H1 (cell line): Measurements from ENCODE around the gene CLMP. TPM values are rescaled to one million over a fixed set of nuclear protein-coding genes. Genes with fewer than 3 reads are reported as not detected.
"Not testable (repeated sequence)": the region's sequence is repeated elsewhere in the genome, so short reads cannot be mapped to it uniquely, and the experiment has no call there.

Experiments
- CTCF ChIA-PET: fragments of 300-600 bp; sonication (Branson Sonifier 250); formaldehyde crosslinking; loops from one replicate; lab custom pipeline; 2021; ENCODE audit not compliant: partially characterized antibody; lab: Charles Lee
- POLR2A ChIA-PET: fragments of 300-600 bp; sonication (Branson Sonifier 250); formaldehyde crosslinking; loops from one replicate; lab custom pipeline; 2021; ENCODE audit warnings: inconsistent platforms; ENCODE audit not compliant: partially characterized antibody; lab: Charles Lee
- DNase-seq, 2 experiments: peaks; one replicate each; pipeline versions ENCODE4 v3.0.0 to v3.0.0-alpha.2; 2010 to 2022; ENCODE audit warnings: low spot score in 2 of 2, low read depth in 1 of 2, mixed read lengths in 1 of 2
- FAIRE-seq: peaks from 2 replicates; lab custom pipeline; 2011; peaks lifted over from hg19 to GRCh38; lab: Jason Lieb, UNC
- H2AFZ ChIP-seq: 2 replicates; pipeline ENCODE4 v1.8.1; 2012; ENCODE audit warnings: low read length, inconsistent platforms
- H2AK5ac ChIP-seq: 2 replicates; pipeline ENCODE4 v1.6.1; 2013; ENCODE audit warnings: low read depth, low read length
- H2BK120ac ChIP-seq: replicated peaks from 2 replicates; pipeline ENCODE3; 2013; ENCODE audit warnings: low read depth, low read length, inconsistent platforms
- H2BK12ac ChIP-seq: 2 replicates; pipeline ENCODE4 v1.6.1; 2013; ENCODE audit warnings: low read depth, low read length
- H2BK15ac ChIP-seq: 2 replicates; pipeline ENCODE4 v1.6.1; 2013; ENCODE audit warnings: low read length
- H2BK20ac ChIP-seq: 2 replicates; pipeline ENCODE4 v1.6.1; 2013; ENCODE audit warnings: low read length
- H2BK5ac ChIP-seq: 2 replicates; pipeline ENCODE4 v1.6.1; 2013; ENCODE audit warnings: low read depth, low read length
- H3K14ac ChIP-seq: 2 replicates; pipeline ENCODE4 v1.6.1; 2013; ENCODE audit warnings: inconsistent platforms; ENCODE audit not compliant: insufficient read length
- H3K18ac ChIP-seq: 2 replicates; pipeline ENCODE4 v1.6.1; 2013; ENCODE audit warnings: low read length; ENCODE audit errors: extremely low read depth
- H3K23ac ChIP-seq: 2 replicates; pipeline ENCODE4 v1.6.1; 2013; ENCODE audit warnings: inconsistent platforms; ENCODE audit not compliant: insufficient read length
- H3K23me2 ChIP-seq: 2 replicates; pipeline ENCODE4 v1.6.1; 2013; ENCODE audit warnings: low read depth, low read length
- H3K27ac ChIP-seq: 2 replicates; pipeline ENCODE4 v1.6.1; 2011; ENCODE audit warnings: low read depth, low read length, inconsistent platforms
- H3K27me3 ChIP-seq, 4 experiments: replicated peaks in 1 of 4; 1 replicate in 1 of 4; 2 replicates in 3 of 4; pipeline versions ENCODE4 v1.6.1 to v1.8.1; 2011 to 2013; ENCODE audit warnings: low read length in 3 of 4, mild to moderate bottlenecking in 3 of 4, inconsistent platforms in 2 of 4, mixed read lengths in 2 of 4, moderate library complexity in 1 of 4; ENCODE audit not compliant: control insufficient read depth in 3 of 4, insufficient read depth in 3 of 4; ENCODE audit errors: extremely low read depth in 1 of 4
- H3K36me3 ChIP-seq, 4 experiments: 2 replicates each; pipeline versions ENCODE4 v1.6.1 to v1.8.1; 2011 to 2013; ENCODE audit warnings: mild to moderate bottlenecking in 4 of 4, low read length in 3 of 4, moderate library complexity in 2 of 4, control low read depth in 1 of 4, inconsistent platforms in 1 of 4; ENCODE audit not compliant: insufficient read depth in 4 of 4, control insufficient read depth in 2 of 4
- H3K4ac ChIP-seq: replicated peaks from 2 replicates; pipeline ENCODE3; 2013; ENCODE audit warnings: low read length, low read depth, mixed read lengths, inconsistent platforms; ENCODE audit not compliant: insufficient read length
- H3K4me1 ChIP-seq, 4 experiments: replicated peaks in 1 of 4; 1 replicate in 1 of 4; 2 replicates in 3 of 4; pipeline versions ENCODE4 v1.6.1 to v1.8.1; 2011 to 2013; ENCODE audit warnings: low read length in 3 of 4, inconsistent platforms in 2 of 4, mixed read lengths in 1 of 4; ENCODE audit not compliant: insufficient read depth in 4 of 4, control insufficient read depth in 3 of 4
- H3K4me2 ChIP-seq, 2 experiments: 2 replicates each; pipeline versions ENCODE4 v1.6.1 to v1.8.1; 2011 to 2013; ENCODE audit warnings: low read depth in 2 of 2, low read length in 2 of 2, control low read depth in 1 of 2, inconsistent platforms in 1 of 2, mild to moderate bottlenecking in 1 of 2; ENCODE audit not compliant: insufficient read depth in 1 of 2
- H3K4me3 ChIP-seq, 4 experiments: fragments of 200-600, 300-600 bp in 1 of 4; sonication (generic), shearing (Covaris generic), sonication (Bioruptor Twin) in 1 of 4; 2 replicates each; pipeline versions ENCODE4 v1.5.1 to v1.8.1; 2011 to 2016; ENCODE audit warnings: low read length in 4 of 4, low read depth in 3 of 4, control low read depth in 2 of 4, inconsistent platforms in 2 of 4, mild to moderate bottlenecking in 2 of 4, mixed read lengths in 1 of 4, moderate library complexity in 1 of 4; ENCODE audit not compliant: insufficient read depth in 2 of 4; ENCODE audit errors: extremely low read depth in 1 of 4
- H3K56ac ChIP-seq: replicated peaks from 2 replicates; pipeline ENCODE3; 2013; ENCODE audit warnings: low read depth, mild to moderate bottlenecking, mixed read lengths, low read length, inconsistent platforms; ENCODE audit not compliant: insufficient read length
- H3K79me1 ChIP-seq: 2 replicates; pipeline ENCODE4 v1.6.1; 2013; ENCODE audit warnings: low read depth, low read length, control low read depth
- H3K79me2 ChIP-seq, 2 experiments: 2 replicates each; pipeline versions ENCODE4 v1.6.1 to v1.8.1; 2012 to 2013; ENCODE audit warnings: low read length in 2 of 2, mild to moderate bottlenecking in 2 of 2, inconsistent platforms in 1 of 2; ENCODE audit not compliant: insufficient read depth in 2 of 2, control insufficient read depth in 1 of 2
- H3K9ac ChIP-seq, 4 experiments: replicated peaks in 1 of 4; 1 replicate in 1 of 4; 2 replicates in 3 of 4; pipeline versions ENCODE4 v1.6.1 to v1.8.1; 2011 to 2013; ENCODE audit warnings: low read depth in 3 of 4, low read length in 3 of 4, control low read depth in 2 of 4, mild to moderate bottlenecking in 2 of 4, moderate library complexity in 2 of 4, inconsistent platforms in 1 of 4; ENCODE audit errors: extremely low read depth in 1 of 4
- H3K9me3 ChIP-seq, 2 experiments: 2 replicates each; pipeline versions ENCODE4 v1.6.1 to v1.8.1; 2012 to 2013; ENCODE audit warnings: mild to moderate bottlenecking in 2 of 2, moderate library complexity in 2 of 2, control low read depth in 1 of 2, inconsistent platforms in 1 of 2, low read depth in 1 of 2, low read length in 1 of 2, mixed read lengths in 1 of 2; ENCODE audit not compliant: insufficient read depth in 2 of 2
- H4K20me1 ChIP-seq, 2 experiments: replicated peaks in 1 of 2; 2 replicates each; pipeline versions ENCODE3 to v1.8.1; 2011 to 2013; ENCODE audit warnings: inconsistent platforms in 2 of 2, low read length in 2 of 2, mild to moderate bottlenecking in 1 of 2; ENCODE audit not compliant: insufficient read depth in 2 of 2, control insufficient read depth in 1 of 2
- H4K5ac ChIP-seq: 2 replicates; pipeline ENCODE4 v1.6.1; 2013; ENCODE audit warnings: low read length, low read depth, mixed read lengths, inconsistent platforms; ENCODE audit not compliant: insufficient read length
- H4K8ac ChIP-seq: 2 replicates; pipeline ENCODE4 v1.8.0; 2013; ENCODE audit warnings: mild to moderate bottlenecking, moderate library complexity, low read length, inconsistent platforms; ENCODE audit not compliant: insufficient read depth; ENCODE audit errors: extremely low read depth
- H4K91ac ChIP-seq: replicated peaks from 2 replicates; pipeline ENCODE3; 2013; ENCODE audit warnings: low read length, mixed read lengths, inconsistent platforms; ENCODE audit not compliant: insufficient read length
- WGBS, 2 experiments: shearing (Covaris generic) in 1 of 2; methylation state at CpG; one replicate each; pipeline versions ENCODE4 v1.1.6 to v1.1.7; 2013 to 2015; ENCODE audit warnings: low lambda C conversion rate in 2 of 2, mixed read lengths in 2 of 2, inconsistent platforms in 1 of 2, low coverage in 1 of 2, missing lambda C conversion rate in 1 of 2; ENCODE audit not compliant: insufficient replicate concordance in 2 of 2, insufficient coverage in 1 of 2, insufficient read length in 1 of 2; ENCODE audit errors: extremely low coverage in 1 of 2, missing lambda C conversion rate in 1 of 2; 5-methylcytosine and 5-hydroxymethylcytosine counted together
- polyA plus RNA-seq, 7 experiments: library from polyadenylated mRNA; depleted of rRNA in 3 of 7; stranded (reverse) in 5 of 7; unstranded in 2 of 7; fragments of >200 nt in 5 of 7; fragments of 200-250 nt in 2 of 7; gene quantifications; 1 replicate in 5 of 7; 2 replicates in 1 of 7; 4 replicates in 1 of 7; pipeline versions ENCODE4 v1.2.1 to v1.2.3, GENCODE V29; 2011 to 2013; ENCODE audit warnings: missing spikeins in 2 of 7, mixed read lengths in 2 of 7
- total RNA-seq: library from RNA; stranded (reverse); fragmentation: NEBNext Ultra II Directional; extraction: Animal tissue kit (Norgen Biotek cat#: 25700); gene quantifications from 2 replicates; pipeline ENCODE4 v1.2.1, GENCODE V29; 2021

The CLMP gene
- total and polyA plus RNA-seq, 2 of the 8 experiments (the other 6 are each of a cell fraction or from before 2014, with no cell fraction given) = 9.9 to 24.1 TPM

DNA sequence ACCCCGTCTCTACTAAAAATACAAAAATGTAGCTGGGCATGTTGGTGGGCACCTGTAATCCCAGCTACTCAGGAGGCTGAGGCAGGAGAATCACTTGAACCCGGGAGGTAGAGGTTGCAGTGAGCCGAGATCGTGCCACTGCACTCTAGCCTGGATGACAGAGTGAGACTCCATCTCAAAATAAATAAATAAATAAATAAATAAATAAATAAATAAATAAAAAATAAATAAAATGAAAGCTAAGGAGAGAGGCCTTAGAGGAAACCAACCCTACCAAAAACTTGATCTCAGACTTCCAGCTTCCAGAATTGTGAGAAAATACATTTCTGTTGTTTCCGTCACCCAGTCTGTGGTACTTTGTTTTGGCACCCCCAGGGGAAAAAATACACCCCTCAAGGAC is 42.7 kb downstream of the CLMP start:
- H3K27ac ChIP-seq = not testable (repeated sequence)

More for the DNA sequence above, 42.7 kb downstream of the CLMP start:
- not testable (repeated sequence) for H4K20me1 ChIP-seq, H3K18ac ChIP-seq, H2BK5ac ChIP-seq, DNase-seq, H3K36me3 ChIP-seq, H4K8ac ChIP-seq, FAIRE-seq, H3K14ac ChIP-seq, H2BK20ac ChIP-seq, H3K23me2 ChIP-seq, H2AK5ac ChIP-seq, H3K4ac ChIP-seq, H2BK120ac ChIP-seq, H3K79me1 ChIP-seq, H2BK12ac ChIP-seq, H3K4me2 ChIP-seq, H3K23ac ChIP-seq, H3K9me3 ChIP-seq, H3K4me1 ChIP-seq, H3K79me2 ChIP-seq, H3K4me3 ChIP-seq, H2AFZ ChIP-seq, H3K56ac ChIP-seq, H4K91ac ChIP-seq, H3K9ac ChIP-seq, H2BK15ac ChIP-seq, H4K5ac ChIP-seq, H3K27me3 ChIP-seq
- WGBS, 2 experiments = 94% methylated on average over 5 of the region's 5 CpGs; no CpG with 5 or more reads in 1 of the 2 experiments
- POLR2A ChIA-PET = interaction anchor here (1.1 to 2.9 kb wide), 3 partner anchors 9 to 889 kb away, joined by 3 to 8 read pairs (median 3); no protein-coding TSS in a partner anchor
- CTCF ChIA-PET = interaction anchor here (0.9 to 5.4 kb wide), 12 partner anchors 10 to 109 kb away, joined by 3 to 48 read pairs (median 7); no protein-coding TSS in a partner anchor
